GM18861 (cell line): ENCODE data around the gene NFE2L1.

Experiments used
- ATAC-seq: cut with Tn5 transposase; IDR thresholded peaks from one replicate; pipeline ENCODE4 v1.9.1; 2021; ENCODE audit not compliant: unreplicated experiment

NFE2L1 gene

GRCh38 chr17:48106802-48107136, 58.6 kb downstream of the NFE2L1 start:
- no peak for ATAC-seq

DNA sequence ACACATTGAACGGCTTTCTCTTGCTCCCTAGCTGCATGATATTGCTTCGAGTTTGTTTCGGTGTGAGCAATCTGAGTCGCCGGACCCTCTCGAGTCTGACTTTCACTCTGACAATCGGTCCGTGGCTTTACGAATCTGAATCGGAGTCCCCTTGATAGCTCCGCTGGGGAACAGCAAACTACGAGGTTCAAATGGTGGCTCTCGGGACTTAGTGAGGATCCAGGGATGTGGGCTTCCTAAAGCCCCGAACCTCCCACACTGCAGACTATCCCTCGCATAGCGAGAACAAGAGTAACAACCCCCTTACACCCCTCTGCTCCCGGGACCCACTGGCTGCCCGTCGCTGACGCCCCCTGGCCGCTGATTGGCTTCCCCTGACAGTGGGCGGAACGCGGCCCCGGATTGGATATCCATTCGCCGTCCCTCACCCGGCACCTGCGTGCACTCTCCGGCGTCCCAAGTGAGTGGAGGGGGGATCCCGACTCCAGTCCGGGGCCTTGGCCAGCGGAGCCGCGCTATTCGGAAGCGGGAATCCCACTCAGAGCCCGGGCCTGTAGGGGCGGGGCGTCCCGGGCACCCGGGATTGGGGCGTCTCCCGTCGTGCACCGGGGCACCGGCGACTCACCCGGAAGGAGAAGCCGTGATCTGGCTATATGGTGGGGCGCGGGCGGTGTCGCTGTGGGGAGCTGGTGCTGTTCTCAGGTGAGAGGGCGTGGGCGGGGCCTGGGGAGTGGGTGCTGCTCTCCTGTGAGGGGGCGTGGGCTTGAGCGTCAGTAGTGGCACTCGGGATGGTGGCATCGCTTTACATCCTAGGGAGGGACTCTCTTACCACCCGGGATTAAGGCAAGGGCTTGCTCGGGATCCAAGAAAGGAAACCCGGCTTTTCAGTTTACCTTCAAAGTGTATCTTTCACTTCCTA, 59.2 kb downstream of the NFE2L1 start, which contains the start of gene SNX11:
Gene SNX11, plus strand, starts transcription at position 630 of the 919 bp plus-strand sequence. CDS start 4,278 bp downstream, outside the sequence.
- ATAC-seq, result peak; percentile 55

- ATAC-seq, result no peak
Observed at GRCh38 chr17:48110761-48111160, 62.6 kb downstream of the NFE2L1 start.
